Hepatocyte (in vitro differentiated cells): ENCODE results near the gene CACNA1C. TPM values are rescaled to one million over a fixed set of nuclear protein-coding genes. Genes with fewer than 3 reads are reported as not detected.

Experiments
- DNase-seq: peaks from one replicate; pipeline ENCODE4 v3.0.0-alpha.2; 2016; ENCODE audit warnings: low spot score
- H2AFZ ChIP-seq: fragments of 200-600 bp; sonication (generic); 2 replicates; pipeline ENCODE4 v1.6.0; 2016; ENCODE audit warnings: antibody characterized with exemption, mild to moderate bottlenecking
- H3K27ac ChIP-seq: fragments of 200-600 bp; sonication (generic); 2 replicates; pipeline ENCODE4 v1.5.1; 2016; ENCODE audit warnings: mild to moderate bottlenecking
- H3K27me3 ChIP-seq: fragments of 200-600 bp; sonication (generic); 2 replicates; pipeline ENCODE4 v1.6.1; 2016
- H3K36me3 ChIP-seq: fragments of 200-600 bp; sonication (generic); replicated peaks from 2 replicates; pipeline ENCODE4 v1.5.1; 2016; ENCODE audit warnings: low read depth; ENCODE audit not compliant: insufficient read depth
- H3K4me1 ChIP-seq: fragments of 200-600 bp; sonication (generic); 2 replicates; pipeline ENCODE4 v1.5.1; 2016; ENCODE audit warnings: mild to moderate bottlenecking, moderate library complexity; ENCODE audit not compliant: insufficient read depth
- H3K4me2 ChIP-seq: fragments of 200-600 bp; sonication (generic); 2 replicates; pipeline ENCODE4 v1.6.0; 2016
- H3K4me3 ChIP-seq: fragments of 200-600 bp; sonication (generic); 2 replicates; pipeline ENCODE4 v1.5.1; 2016; ENCODE audit warnings: mild to moderate bottlenecking
- H3K79me2 ChIP-seq: fragments of 200-600 bp; sonication (generic); 2 replicates; pipeline ENCODE4 v1.6.0; 2017; ENCODE audit warnings: mild to moderate bottlenecking
- H3K9me2 ChIP-seq: fragments of 200-600 bp; sonication (generic); replicated peaks from 2 replicates; pipeline ENCODE4 v1.6.0; 2017; ENCODE audit warnings: mild to moderate bottlenecking; ENCODE audit not compliant: insufficient read depth
- H3K9me3 ChIP-seq: fragments of 200-600 bp; sonication (generic); 2 replicates; pipeline ENCODE4 v1.5.1; 2016; ENCODE audit warnings: low read depth, mild to moderate bottlenecking
- H4K20me1 ChIP-seq: fragments of 200-600 bp; sonication (generic); 2 replicates; pipeline ENCODE4 v1.6.0; 2016; ENCODE audit warnings: mild to moderate bottlenecking; ENCODE audit not compliant: insufficient read depth, poor library complexity, severe bottlenecking
- EZH2 ChIP-seq: fragments of 200-600 bp; sonication (generic); IDR thresholded peaks from 2 replicates; pipeline ENCODE4 v1.6.1; 2016; ENCODE audit warnings: antibody characterized with exemption, mild to moderate bottlenecking, borderline replicate concordance
- EZH2phosphoT487 ChIP-seq: fragments of 200-600 bp; sonication (generic); IDR thresholded peaks from one replicate; pipeline ENCODE4 v1.6.1; 2018; ENCODE audit warnings: antibody characterized with exemption, mild to moderate bottlenecking, low read depth, moderate library complexity; ENCODE audit not compliant: unreplicated experiment, severe bottlenecking
- WGBS: methylation state at CpG from one replicate; pipeline ENCODE4 v1.1.6; 2016; ENCODE audit warnings: low lambda C conversion rate; ENCODE audit errors: missing lambda C conversion rate; 5-methylcytosine and 5-hydroxymethylcytosine counted together
- polyA plus RNA-seq: library from polyadenylated mRNA; unstranded; fragments of >200 nt; fragmentation: Nextera tagmentation; extraction: Ambion mirVana; gene quantifications from 2 replicates; pipeline ENCODE4 v1.2.1, GENCODE V29; 2016
- total RNA-seq: library from RNA; depleted of rRNA; stranded (reverse); fragments of >200 nt; gene quantifications from 2 replicates; pipeline ENCODE4 v1.2.3, GENCODE V29; 2014
- TF ChIP-seq, protein P1 (sequence below): fragments of 200-600 bp; sonication (generic); IDR thresholded peaks from 2 replicates; pipeline ENCODE4 v1.5.1; 2016; ENCODE audit warnings: antibody characterized with exemption, mild to moderate bottlenecking; ENCODE audit not compliant: poor library complexity

The CACNA1C gene
- total and polyA plus RNA-seq, 2 experiments from 2014 or later: 3.2 to 4.0 TPM

DNA sequence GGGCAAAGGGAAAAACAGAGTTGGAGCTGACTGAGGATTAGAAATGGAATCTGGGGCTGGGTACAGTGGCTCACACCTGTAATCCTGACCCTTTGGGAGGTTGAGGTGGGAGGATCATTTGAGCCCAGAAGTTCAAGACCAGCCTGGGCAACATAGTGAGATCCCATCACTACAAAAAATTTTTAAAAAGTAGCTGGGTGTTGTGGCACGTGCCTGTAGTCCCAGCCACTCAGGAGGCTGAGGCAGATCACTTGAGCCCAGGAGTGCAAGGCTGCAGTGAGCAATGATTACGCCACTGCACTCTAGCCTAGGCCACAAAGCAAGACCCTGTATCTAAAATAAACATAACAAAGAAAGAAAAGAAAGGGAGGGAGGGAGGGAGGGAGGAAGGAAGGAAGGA, 33.7 kb upstream of the CACNA1C start:
- 83% methylated on average over 2 of the region's 2 CpGs for WGBS
- Histone ChIP-seq H4K20me1 (no peaks in the 10 kb centered on the region), H3K9me3 (no peaks in the 10 kb centered on the region), H3K36me3 (no peaks in the 10 kb centered on the region), H2AFZ (no peak overlapping the region), H3K9me2 (no peaks in the 10 kb centered on the region), H3K4me1 (peaks cover 5% of the 10 kb centered on the region), H3K27ac (no peak overlapping the region), H3K27me3 (no peaks in the 10 kb centered on the region), H3K4me3 (no peak overlapping the region), H3K4me2 (no peak overlapping the region), H3K79me2 (no peaks in the 10 kb centered on the region)
- DNase-seq: no peak
- TF ChIP-seq, protein P1, sequence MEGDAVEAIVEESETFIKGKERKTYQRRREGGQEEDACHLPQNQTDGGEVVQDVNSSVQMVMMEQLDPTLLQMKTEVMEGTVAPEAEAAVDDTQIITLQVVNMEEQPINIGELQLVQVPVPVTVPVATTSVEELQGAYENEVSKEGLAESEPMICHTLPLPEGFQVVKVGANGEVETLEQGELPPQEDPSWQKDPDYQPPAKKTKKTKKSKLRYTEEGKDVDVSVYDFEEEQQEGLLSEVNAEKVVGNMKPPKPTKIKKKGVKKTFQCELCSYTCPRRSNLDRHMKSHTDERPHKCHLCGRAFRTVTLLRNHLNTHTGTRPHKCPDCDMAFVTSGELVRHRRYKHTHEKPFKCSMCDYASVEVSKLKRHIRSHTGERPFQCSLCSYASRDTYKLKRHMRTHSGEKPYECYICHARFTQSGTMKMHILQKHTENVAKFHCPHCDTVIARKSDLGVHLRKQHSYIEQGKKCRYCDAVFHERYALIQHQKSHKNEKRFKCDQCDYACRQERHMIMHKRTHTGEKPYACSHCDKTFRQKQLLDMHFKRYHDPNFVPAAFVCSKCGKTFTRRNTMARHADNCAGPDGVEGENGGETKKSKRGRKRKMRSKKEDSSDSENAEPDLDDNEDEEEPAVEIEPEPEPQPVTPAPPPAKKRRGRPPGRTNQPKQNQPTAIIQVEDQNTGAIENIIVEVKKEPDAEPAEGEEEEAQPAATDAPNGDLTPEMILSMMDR: no peak
- TF ChIP-seq EZH2: no peak
- no peak for TF ChIP-seq EZH2phosphoT487

DNA sequence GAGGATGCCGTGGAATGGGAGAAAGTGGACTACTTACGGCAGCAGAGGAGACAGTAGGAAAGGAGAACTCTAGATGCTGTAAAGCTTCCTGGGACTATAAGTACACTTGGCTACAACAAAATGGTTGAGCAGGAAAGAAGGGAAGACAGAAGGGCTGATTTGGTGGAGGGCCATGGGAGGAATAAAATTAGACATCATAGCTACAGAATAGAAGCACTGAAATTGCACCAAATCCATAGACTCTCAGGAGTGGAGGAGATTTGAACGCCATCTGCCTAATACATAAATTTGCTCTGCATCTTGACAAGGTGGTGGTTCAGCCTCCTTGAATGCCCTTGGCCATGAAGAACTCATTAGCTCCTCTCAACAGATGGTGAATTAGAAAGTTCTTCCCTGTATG, 32.3 kb upstream of the CACNA1C start:
- H3K27ac ChIP-seq: no peak overlapping the region
- no peak overlapping the region for H2AFZ ChIP-seq
- DNase-seq: no peak
- H3K27me3 ChIP-seq: no peaks in the 10 kb centered on the region
- H3K4me2 ChIP-seq: no peak overlapping the region
- H3K9me3 ChIP-seq: no peaks in the 10 kb centered on the region
- no peaks in the 10 kb centered on the region for H4K20me1 ChIP-seq
- no peaks in the 10 kb centered on the region for H3K4me1 ChIP-seq
- TF ChIP-seq, protein P1: no peak
- TF ChIP-seq EZH2phosphoT487: no peak
- no peak for TF ChIP-seq EZH2
- H3K4me3 ChIP-seq: no peak overlapping the region
- H3K79me2 ChIP-seq: no peaks in the 10 kb centered on the region
- H3K9me2 ChIP-seq: no peaks in the 10 kb centered on the region
- WGBS: 93% methylated on average over 3 of the region's 3 CpGs
- H3K36me3 ChIP-seq: no peaks in the 10 kb centered on the region

DNA sequence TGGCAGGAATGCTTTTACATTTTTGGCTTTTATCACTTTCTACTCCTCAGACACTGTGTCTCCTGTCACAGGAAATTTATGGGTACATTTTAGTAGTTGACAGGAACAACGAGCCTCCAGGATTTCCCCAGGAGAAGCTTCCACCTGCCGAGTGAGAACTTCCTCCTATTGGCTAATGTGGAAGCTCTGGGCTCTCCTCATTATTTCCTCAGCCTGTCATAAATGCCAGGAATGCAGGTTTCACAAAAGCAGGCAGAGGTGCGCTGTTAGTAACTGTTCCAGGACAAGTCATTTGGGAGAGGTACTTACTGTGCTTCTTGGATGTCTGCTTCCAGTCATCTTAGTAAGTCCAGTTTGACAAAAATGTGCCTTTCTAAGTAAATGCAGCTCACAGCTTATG, 29.4 kb upstream of the CACNA1C start:
- Histone ChIP-seq H3K27ac (no peak overlapping the region), H3K36me3 (no peaks in the 10 kb centered on the region), H3K4me2 (no peak overlapping the region), H3K4me3 (no peak overlapping the region), H3K9me3 (no peaks in the 10 kb centered on the region), H4K20me1 (no peaks in the 10 kb centered on the region), H3K9me2 (no peaks in the 10 kb centered on the region), H3K79me2 (no peaks in the 10 kb centered on the region), H3K27me3 (peaks cover 8% of the 10 kb centered on the region), H3K4me1 (no peaks in the 10 kb centered on the region), H2AFZ (no peak overlapping the region)
- WGBS: 35% methylated on average over 3 of the region's 3 CpGs
- DNase-seq: peak; percentile 15
- TF ChIP-seq, protein P1: no peak
- TF ChIP-seq EZH2phosphoT487: no peak

DNA sequence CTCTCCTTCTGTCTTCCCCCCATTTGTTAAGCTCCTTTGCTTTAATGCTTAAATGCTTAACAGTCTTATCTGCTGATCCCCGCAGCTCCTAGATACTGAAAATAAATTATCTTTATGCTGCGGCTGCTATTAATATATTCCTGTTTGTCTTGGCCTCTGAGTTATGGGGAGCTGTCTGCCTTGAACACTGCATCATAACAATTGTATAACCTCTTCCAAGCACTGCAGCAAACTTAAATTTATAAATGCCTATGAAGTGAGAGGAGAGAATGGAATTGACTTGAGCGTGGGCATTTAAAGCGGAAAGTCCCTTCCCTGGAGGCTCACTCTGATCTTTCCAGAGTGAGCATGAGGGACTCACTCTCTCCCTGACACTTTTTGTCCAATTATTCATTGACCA, 25.4 kb upstream of the CACNA1C start:
- DNase-seq: no peak
- Histone ChIP-seq H3K27ac (no peak overlapping the region), H3K9me2 (no peaks in the 10 kb centered on the region), H3K27me3 (peaks cover 8% of the 10 kb centered on the region), H3K4me1 (no peaks in the 10 kb centered on the region), H2AFZ (no peak overlapping the region), H4K20me1 (no peaks in the 10 kb centered on the region), H3K36me3 (no peaks in the 10 kb centered on the region), H3K9me3 (no peaks in the 10 kb centered on the region), H3K79me2 (no peaks in the 10 kb centered on the region), H3K4me2 (no peak overlapping the region), H3K4me3 (no peak overlapping the region)
- TF ChIP-seq, protein P1: no peak
- no peak for TF ChIP-seq EZH2phosphoT487
- no peak for TF ChIP-seq EZH2
- 67% methylated on average over 4 of the region's 4 CpGs for WGBS
